Measurements from ENCODE around the gene HOXD3.

The HOXD3 gene

GRCh38 chr2:176138923-176139660, 18.0 kb upstream of the HOXD3 start:
- CTCF ChIA-PET, result interaction anchor here (0.7 to 5.6 kb wide), 20 partner anchors 12 to 1009 kb away, joined by 3 to 124 read pairs (median 6); partner anchors contain the start of gene HOXD4
- POLR2A ChIA-PET, result no interaction called here
- TF ChIP-seq, protein P1, sequence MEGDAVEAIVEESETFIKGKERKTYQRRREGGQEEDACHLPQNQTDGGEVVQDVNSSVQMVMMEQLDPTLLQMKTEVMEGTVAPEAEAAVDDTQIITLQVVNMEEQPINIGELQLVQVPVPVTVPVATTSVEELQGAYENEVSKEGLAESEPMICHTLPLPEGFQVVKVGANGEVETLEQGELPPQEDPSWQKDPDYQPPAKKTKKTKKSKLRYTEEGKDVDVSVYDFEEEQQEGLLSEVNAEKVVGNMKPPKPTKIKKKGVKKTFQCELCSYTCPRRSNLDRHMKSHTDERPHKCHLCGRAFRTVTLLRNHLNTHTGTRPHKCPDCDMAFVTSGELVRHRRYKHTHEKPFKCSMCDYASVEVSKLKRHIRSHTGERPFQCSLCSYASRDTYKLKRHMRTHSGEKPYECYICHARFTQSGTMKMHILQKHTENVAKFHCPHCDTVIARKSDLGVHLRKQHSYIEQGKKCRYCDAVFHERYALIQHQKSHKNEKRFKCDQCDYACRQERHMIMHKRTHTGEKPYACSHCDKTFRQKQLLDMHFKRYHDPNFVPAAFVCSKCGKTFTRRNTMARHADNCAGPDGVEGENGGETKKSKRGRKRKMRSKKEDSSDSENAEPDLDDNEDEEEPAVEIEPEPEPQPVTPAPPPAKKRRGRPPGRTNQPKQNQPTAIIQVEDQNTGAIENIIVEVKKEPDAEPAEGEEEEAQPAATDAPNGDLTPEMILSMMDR (IDR thresholded peaks at IDR 0.05; ENCODE audit: control extremely low read depth, extremely low read depth, low read depth, missing control alignments), result no peak
- no peak for DNase-seq (ENCODE audit: extremely low spot score)

DNA sequence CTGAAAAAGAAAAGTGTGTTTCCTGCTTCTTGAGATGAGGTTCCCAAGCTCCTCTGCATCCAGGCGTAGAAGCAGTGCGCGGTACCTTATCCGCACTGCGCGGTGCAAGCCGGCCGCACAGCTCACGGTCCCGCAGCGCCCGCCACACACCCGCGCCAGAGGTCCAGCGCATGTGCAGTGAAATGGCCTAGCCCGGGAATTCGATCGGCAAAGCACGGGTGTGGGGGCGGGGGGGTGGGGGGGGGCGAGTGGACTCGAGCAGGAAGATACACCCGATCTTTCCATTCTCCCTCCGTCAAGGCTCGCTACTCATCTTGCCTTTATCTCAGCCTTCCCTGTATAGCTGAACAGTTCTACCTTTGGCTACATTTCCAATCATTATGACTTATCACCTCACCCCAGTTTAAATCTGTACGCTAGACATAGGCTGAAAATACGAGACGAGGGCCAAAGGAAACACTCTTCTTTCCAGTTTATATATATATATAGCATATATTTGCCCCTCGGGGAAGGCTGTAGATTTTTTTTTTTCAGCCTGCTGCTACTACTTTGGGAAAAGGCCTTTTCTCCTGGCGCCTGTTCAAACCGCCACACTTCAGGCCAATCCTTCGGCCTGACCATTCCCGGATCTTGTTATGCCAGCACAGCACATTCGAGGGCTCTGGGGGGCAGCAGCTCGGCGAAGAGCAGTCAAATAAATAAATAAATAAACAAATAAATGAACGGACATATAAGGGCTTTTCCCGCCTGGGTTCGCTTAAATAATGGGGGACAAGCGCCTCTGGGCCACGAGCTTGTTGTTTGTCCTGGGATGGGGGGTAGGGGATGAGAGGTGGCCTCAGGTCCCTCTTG, 17.2 kb upstream of the HOXD3 start:
- ChIA-PET POLR2A (no interaction called here), CTCF (interaction anchor here (0.6 to 5.6 kb wide), 45 partner anchors 8 to 1063 kb away, joined by 3 to 124 read pairs (median 4); partner anchors contain the start of gene HOXD4)
- TF ChIP-seq, protein P1 (IDR thresholded peaks at IDR 0.05; ENCODE audit: control extremely low read depth, extremely low read depth, low read depth, missing control alignments), result no peak
- no peak for DNase-seq (ENCODE audit: extremely low spot score)

DNA sequence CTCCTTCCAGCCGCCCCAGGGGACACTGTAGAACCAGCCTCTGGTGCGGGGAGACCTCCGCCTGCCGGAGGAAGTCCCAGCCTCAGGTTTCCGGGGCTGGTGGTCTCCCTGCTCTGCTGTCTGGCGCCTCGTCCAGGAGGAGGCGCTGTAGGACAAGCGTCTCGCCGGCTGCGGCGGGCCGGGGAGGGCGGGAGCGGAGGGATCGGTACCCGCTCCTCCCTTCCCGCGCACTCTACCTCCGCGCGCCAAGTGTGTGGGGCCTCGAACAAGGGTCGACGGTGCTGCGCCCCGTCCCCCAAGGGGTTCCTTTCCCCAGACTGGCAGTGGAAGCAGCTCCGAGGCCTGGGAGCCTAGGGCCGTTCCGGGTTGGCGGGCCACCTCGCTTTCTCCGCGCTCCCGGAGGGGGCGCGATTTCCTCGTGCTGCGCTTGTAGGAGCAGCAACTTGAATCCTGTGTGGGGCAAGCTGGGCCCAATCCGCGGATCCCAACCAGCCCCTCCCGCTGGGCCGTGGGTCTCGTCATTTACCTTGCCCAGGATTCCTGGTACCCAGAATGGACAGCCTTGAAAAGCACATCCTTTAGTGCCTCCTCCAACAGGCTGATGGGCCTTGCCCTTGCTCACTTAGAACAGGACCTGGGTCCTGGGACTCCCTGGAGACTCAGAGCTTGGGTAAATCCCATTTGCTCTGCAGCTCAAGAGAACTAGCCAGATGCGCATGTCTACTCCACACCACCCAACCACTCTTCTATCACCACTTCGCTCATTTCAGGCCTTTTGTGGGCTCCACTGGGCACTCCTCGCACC, 16.4 kb upstream of the HOXD3 start:
- DNase-seq (ENCODE audit: extremely low spot score), result peak; percentile 92
- TF ChIP-seq, protein P1 (IDR thresholded peaks at IDR 0.05; ENCODE audit: control extremely low read depth, extremely low read depth, low read depth, missing control alignments), result peak; percentile 95
- ChIA-PET CTCF (interaction anchor here (0.6 to 5.6 kb wide), 57 partner anchors 9 to 1062 kb away, joined by 3 to 124 read pairs (median 4); partner anchors contain the start of gene HOXD4), POLR2A (no interaction called here)

DNA sequence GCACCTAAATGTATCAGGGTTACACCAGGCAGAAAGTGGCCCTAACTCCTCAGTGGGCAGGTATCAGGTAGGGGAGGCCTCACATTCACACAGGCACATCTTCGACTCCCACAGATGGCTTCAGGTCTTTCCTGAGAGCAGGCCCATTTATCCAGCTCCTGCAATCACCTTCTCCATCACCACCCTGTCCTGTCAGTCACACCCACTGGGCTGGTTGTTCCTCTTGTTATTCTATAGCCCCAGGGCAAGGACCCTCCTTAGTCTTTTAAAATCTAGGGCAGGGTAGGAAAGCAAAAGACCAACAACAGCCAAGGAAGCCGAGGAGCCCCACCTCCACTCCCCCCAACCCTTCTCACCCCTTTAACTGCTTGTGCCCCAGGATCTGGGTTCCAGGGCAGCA, 14.8 kb upstream of the HOXD3 start:
- TF ChIP-seq, protein P1 (IDR thresholded peaks at IDR 0.05; ENCODE audit: control extremely low read depth, extremely low read depth, low read depth, missing control alignments), result no peak
- DNase-seq (ENCODE audit: extremely low spot score), result no peak
- CTCF ChIA-PET, result interaction anchor here (1.1 to 5.0 kb wide), 6 partner anchors 9 to 1022 kb away, joined by 3 to 26 read pairs (median 8); no protein-coding TSS in a partner anchor
- POLR2A ChIA-PET, result no interaction called here

GRCh38 chr2:176145085-176145969, 11.8 kb upstream of the HOXD3 start:
- POLR2A ChIA-PET, result no interaction called here

More at GRCh38 chr2:176145085-176145969, 11.8 kb upstream of the HOXD3 start:
- TF ChIP-seq, protein P1 (IDR thresholded peaks at IDR 0.05; ENCODE audit: control extremely low read depth, extremely low read depth, low read depth, missing control alignments), result no peak
- DNase-seq (ENCODE audit: extremely low spot score), result no peak
- CTCF ChIA-PET, result interaction anchor here (0.7 to 5.0 kb wide), 5 partner anchors 13 to 507 kb away, joined by 3 to 26 read pairs (median 6); no protein-coding TSS in a partner anchor
